HG02840 (cell line): ENCODE data around the gene PSMG1.

Experiments used
- ATAC-seq: cut with Tn5 transposase; IDR thresholded peaks from one replicate; pipeline ENCODE4 v1.9.1; 2021; ENCODE audit warnings: mild to moderate bottlenecking, moderate library complexity, moderate number of reproducible peaks; ENCODE audit not compliant: unreplicated experiment, low FRiP score

Gene PSMG1

GRCh38 chr21:39189857-39190604 is 6.8 kb upstream of the PSMG1 start:
- no peak for ATAC-seq

- no peak for ATAC-seq
These were observed 5.4 kb upstream of the PSMG1 start for GRCh38 chr21:39188521-39189139.

GRCh38 chr21:39187141-39187540 is 3.9 kb upstream of the PSMG1 start:
- no peak for ATAC-seq

GRCh38 chr21:39186676-39187075 is 3.4 kb upstream of the PSMG1 start:
- no peak for ATAC-seq

GRCh38 chr21:39185157-39185556 is 1.9 kb upstream of the PSMG1 start:
- no peak for ATAC-seq

GRCh38 chr21:39184050-39184980 is 1.1 kb upstream of the PSMG1 start:
- ATAC-seq = no peak

GRCh38 chr21:39182484-39183271 is 573 bp downstream of the PSMG1 start:
- peak; percentile 28 for ATAC-seq

GRCh38 chr21:39182016-39182415 is 1.2 kb downstream of the PSMG1 start:
- ATAC-seq = no peak

GRCh38 chr21:39181205-39181818 is 1.9 kb downstream of the PSMG1 start:
- no peak for ATAC-seq

GRCh38 chr21:39180429-39181019 is 2.7 kb downstream of the PSMG1 start:
- no peak for ATAC-seq

- ATAC-seq = no peak
These were observed 4.8 kb downstream of the PSMG1 start for GRCh38 chr21:39178421-39178820.

GRCh38 chr21:39176271-39176709 is 7.0 kb downstream of the PSMG1 start:
- no peak for ATAC-seq

- no peak for ATAC-seq
These were observed 7.6 kb downstream of the PSMG1 start for GRCh38 chr21:39175665-39176064.

GRCh38 chr21:39175154-39175553 is 8.1 kb downstream of the PSMG1 start:
- no peak for ATAC-seq

GRCh38 chr21:39173716-39174680 is 9.3 kb downstream of the PSMG1 start:
- no peak for ATAC-seq

GRCh38 chr21:39169906-39170305 is 13.3 kb downstream of the PSMG1 start:
- no peak for ATAC-seq

GRCh38 chr21:39168800-39169199 is 14.5 kb downstream of the PSMG1 start:
- no peak for ATAC-seq

- no peak for ATAC-seq
These were observed 18.7 kb downstream of the PSMG1 start for GRCh38 chr21:39164523-39164922.
